Stimulated activated CD8-positive, alpha-beta memory T cell treated with anti-CD3 and anti-CD28 coated beads, Interleukin-15, amount 100 ng/mL, for 4 hours (primary cell): ENCODE measurements around the gene USP44.
"Not testable (repeated sequence)": the region's sequence is repeated elsewhere in the genome, so short reads cannot be mapped to it uniquely, and the experiment has no call there.

Experiments used
- DNase-seq, 2 donors: peaks; one replicate each; pipeline ENCODE4 v3.0.0-alpha.2; 2020; ENCODE audit warnings: low read depth in 2 of 2

Gene USP44

DNA sequence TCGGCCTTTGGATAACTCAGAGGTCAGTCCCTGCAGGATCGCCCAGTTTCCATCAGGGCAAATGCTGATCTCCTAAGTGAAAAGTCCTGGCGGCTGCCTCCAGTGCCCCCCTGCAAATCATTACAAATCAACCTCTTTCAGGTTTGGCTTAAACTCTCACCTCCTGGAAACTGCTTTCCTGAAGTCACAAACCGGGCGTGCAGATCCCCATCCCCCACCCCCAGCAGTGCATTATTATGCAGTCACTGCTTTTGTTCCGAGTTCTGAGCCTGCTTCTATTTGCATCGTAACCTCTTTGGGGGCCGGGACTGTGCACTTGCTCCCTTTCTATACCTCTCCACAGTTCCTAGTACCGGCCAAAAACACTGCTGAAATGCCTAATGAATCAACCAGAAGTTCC is at the start of gene USP44:
TSS of gene USP44 (minus strand) at position 172 of the 400 bp plus-strand sequence. CDS start 17,220 bp downstream, outside the sequence.
- no peak for DNase-seq

DNA sequence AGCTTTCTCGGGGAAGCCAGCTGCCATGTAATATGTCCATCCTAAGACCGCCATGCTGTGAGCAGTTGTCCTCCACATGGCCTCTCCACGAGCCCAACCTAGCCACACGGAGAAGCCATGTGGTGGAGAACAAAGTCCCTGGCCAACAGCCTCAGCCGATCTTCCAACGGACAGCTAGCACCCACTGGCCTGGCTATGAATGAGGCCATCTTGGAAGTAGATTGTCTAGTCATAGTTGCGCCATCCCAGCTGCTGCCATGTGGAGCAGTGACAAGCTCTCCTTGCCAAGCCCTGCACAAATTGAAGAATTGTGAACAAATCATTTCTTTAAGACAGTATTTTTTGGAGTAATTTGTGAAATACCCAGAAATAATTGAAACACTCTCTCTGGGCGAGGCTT is 49.3 kb upstream of the USP44 start:
- DNase-seq, result no peak

DNA sequence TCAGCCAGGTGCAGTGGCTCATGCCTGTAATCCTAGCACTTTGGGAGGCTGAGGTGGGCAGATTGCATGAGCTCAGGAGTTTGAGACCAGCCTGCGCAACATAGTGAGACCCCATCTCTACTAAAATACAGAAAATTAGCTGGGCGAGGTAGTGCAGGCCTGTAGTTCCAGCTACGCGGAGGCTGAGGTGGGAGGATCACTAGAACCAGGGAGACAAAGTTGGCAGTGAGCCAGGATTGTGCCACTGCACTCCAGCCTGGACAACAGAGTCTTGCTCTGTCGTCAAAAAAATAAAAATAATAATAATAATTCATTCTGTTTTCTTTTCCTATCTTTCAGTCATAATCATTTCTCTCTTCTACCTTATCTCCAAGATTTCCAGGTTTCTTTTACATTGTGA is 48.6 kb upstream of the USP44 start:
- no peak for DNase-seq

DNA sequence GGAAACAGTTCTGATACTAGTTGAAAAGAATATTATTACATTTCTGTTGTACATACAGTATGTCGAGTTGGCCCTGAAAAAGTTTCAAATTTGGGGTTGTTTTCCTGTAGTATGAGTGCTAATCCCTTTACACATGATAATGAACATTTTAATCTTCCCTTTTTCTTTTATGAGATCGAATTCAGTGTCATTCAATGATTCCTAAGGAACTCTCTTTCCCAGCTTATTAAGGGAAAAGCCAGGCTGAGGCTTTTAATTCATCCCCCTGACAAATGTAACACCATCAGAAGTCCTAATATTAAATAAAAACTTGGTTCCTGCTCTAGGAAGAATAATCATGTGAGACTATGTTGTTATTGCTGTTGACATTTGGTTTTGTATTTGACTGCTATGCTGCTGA is 42.9 kb upstream of the USP44 start:
- no peak for DNase-seq

DNA sequence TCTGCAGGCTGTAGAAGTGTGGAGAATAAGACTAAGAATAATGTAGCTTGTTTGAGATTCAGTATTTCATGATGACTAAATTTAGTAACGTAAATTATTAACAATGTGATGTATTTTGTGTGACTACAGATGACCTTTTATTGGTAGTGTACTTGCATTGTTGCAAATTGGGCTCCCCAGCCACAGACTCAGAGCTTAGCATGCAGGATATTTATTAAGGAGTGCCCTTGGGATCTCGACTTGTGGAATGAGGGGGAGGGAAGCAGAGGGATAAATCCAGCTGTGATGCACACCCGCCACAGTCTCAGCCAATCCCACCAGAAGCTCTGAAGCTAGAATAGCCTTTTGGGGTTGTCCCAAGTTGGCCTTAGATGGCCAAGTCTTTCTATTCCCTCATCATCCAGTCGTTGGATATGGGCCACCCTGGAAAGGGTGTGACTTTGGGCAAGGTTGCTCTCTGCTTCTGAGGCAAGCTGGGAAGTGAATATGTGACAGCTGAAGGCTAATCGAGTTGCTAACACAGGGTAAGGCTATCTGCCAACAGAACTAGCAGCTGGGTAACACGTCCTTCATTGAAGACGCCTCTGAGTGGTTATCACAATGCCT is 42.1 kb upstream of the USP44 start:
- DNase-seq, result no peak

DNA sequence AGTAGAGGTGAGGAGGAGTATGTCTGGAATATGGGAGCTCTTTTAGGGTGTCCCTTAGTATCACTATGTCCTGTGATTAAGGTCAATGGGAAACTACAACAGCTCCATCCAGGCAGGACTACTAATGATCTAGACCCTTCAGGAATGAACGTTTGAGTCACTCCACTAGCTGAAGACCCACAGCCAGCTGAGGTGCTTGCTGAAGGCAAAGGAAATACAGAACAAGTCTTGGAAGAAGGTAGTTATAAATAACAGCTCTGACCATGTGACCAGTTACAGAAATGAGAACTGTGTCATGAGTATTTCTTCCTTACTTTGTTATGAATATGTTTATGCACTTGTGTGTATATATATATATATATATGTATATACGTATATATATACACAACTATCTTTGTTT is 40.5 kb upstream of the USP44 start:
- no peak for DNase-seq

DNA sequence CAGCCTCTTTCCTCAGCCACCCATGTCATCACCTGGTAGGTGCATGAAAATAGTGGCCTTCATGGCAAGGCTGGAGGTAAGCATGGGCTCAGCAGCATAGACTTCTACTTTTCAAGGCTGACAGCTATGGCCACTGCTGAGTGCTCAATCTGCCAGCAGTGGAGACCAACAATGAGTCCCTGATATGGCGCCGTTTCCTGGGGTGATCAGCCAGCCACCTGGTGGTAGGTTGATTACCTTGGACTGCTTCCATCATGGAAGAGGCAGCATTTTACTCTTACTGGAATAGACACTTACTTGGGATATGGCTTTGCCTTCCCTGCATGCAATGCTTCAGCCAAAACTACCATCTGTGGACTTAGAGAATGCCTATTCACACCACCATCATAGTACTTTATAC is 39.5 kb upstream of the USP44 start:
- DNase-seq, result no peak

DNA sequence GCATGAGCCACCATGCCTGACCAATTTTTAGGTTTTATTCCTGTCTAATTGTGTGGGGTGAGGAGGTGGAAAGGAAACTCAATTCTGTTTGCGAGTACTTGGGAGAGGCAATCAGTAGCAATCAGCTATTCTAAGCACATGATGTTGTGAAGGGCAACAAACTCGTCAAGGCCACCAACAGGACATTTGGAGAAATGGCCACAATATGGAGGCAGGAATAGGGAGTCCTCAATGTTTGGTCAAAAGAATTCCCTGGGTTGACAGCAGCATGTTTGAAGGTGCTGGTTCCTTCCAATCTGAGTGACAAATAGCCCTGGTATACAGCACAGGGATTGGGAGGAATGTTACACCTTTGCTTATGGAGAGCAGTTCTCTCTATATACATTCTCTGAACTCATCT is 32.7 kb upstream of the USP44 start:
- DNase-seq, result no peak

DNA sequence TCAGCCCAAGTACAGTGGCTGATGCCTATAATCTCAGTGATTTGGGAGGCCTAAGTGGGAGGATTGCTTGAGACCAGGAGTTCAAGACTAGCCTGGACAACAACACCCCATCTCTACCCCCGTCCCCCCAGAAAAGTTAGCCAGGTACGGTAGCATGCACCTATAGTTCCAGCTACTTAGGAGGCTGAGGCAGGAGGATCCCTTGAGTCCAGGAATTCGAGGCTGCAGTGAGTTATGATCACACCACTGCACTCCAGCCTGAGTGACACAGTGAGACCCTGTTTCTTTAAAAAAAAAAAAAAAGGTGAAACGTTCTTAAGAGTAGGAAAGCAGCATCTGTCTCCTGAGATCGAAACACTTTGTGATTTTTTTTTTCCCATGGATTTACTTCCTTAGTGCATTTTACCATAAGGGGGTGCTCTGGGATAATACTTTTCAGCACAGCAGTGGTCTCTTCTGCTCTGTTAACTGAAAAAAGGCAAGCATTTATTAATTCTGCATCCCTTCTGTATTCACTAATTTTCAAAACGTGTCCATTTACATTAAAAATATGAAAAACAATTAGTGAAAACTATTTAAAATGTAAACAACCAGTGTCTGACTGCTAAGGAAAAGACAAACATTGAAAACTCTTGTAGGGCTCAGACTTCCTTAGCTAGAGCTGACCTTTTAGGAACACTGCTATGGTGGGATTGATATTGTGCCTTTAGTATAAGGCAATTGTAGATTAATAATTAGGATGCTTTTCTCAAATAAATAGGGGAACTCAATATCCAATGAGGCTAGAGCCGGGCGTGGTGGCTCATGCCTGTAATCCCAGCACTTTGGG is 31.2 kb upstream of the USP44 start:
- DNase-seq, result no peak

DNA sequence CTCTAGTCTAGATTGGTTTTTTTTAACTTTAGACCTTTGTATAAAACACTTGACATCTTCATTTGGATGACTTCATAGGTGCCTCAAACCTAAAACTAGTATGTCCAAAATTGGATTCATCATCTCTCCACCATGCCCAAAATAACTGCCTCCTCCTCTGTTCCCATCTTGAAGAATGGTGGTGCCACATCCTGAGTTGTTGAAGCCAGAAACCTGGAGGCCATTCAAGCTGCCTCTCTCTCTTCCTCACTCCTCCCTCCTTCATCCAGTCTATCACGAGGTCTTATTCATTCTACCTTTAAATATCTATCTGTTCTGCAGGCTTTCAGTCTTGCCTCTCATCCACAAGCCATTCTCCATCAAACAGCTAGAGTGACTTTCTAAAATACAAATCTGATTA is 26.5 kb upstream of the USP44 start:
- DNase-seq, result no peak

DNA sequence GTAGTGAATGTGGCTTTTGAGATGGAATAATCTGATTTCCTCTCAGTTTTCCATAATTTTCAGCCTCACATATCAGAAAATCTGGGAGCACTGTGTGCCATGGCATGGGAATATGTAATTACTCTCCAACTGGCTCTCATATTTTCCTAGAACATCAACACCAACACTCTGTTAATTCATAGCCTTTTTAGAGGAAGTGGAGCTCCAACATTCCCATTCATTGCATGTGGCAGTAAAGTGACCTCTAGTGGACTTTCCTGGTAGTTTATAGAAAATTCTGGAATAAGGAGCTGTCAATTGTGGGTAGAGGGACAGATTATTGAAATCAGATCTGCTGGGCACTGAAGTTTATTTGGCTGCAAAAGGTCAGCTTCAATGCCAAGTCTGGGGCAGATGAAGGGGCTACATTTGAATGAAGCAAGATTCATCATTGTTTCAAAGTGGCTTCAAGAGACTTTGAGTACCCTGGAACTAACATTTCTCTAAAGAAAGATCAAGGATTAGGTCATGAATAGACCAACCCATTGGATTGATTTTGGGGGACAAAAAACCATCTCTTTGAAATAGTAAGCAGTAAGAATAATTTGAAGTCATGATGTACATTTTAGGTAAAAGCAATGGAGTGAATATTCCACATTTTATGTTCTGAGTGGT is 23.6 kb upstream of the USP44 start:
- DNase-seq, result no peak

DNA sequence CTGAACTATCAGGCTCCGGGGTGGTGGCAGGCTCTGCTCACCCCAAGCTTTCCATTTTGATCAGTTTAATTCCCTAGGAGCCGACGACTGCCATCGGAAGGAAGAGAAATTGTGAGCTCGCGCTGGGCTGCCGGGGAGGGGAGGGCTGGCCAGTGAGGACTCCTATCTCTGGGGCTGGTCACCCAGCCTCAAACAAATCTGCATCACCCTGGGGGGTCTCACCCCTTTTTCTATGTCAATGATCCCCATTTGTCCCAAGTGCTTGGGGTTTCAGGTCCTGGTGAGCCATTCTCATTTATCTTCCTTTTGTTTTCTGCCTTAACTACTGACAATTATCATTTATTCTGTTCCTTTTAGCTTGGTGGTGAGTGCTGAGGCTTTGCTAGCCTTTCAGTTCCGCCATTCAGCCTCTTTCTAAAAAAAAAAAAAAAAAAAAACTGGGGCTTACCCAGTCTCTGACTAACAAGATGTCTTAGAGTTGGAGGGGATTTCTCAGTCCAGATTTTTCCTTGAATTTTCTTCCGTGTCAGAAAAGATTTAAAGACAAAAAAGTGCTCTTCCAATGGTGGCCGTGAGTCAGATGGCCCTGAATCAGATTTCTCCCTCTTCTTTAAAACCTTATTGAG is 22.8 kb upstream of the USP44 start:
- no peak for DNase-seq

DNA sequence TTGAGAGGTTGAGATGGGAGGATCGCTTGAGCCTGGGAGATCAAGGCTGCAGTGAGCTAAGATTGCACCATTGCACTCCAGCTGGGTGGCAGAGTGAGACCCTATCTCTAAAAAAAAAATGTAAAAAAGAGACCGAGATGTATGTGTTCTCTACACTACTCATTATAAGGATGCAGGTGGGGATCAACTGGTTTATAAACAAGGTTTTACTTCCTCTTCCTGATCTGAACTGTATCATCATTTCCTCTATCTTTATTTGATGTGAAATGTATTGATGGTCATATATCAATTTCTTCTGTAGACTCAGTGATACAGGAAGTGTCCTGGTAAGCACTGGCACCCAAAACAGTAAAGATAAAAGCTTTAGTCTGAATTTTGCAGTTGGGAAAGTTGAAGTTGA is 20.1 kb upstream of the USP44 start:
- DNase-seq, result no peak

DNA sequence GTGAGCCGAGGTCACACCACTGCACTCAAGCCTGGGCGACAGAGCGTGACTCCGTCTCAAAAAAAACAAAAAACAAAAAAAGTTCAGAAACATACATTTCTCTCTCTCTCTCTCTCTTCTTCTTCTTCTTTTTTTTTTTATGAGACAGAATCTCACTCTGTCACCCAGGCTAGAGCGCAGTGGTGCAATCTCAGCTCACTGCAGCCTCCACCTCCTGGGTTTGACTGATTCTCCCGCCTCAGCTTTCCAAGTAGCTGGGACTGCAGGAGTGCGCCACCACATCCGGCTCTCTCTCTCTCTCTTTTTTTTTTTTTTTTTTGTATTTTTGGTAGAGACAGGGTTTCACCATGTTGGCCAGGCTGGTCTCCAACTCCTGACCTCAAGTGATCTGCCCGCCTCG is 16.8 kb upstream of the USP44 start:
- DNase-seq, result not testable (repeated sequence)

DNA sequence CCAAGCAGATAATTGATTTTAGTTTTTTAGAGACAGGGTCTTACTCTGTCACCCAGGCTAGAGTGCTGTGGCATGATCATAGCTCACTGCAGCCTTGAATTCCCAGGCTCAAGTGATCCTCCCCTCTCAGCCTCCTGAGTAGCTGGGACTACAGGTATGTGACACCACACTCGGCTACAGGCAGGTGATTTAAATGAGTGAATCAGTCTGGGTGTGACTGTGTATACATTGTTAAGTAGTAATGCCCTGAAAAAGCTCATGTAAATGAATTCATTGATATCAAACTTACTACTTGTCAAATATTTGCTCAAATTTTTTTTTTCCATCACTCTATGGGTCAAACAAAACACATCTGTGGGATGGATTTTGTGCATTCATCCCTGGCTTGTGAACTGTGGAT is 6.3 kb upstream of the USP44 start:
- no peak for DNase-seq

DNA sequence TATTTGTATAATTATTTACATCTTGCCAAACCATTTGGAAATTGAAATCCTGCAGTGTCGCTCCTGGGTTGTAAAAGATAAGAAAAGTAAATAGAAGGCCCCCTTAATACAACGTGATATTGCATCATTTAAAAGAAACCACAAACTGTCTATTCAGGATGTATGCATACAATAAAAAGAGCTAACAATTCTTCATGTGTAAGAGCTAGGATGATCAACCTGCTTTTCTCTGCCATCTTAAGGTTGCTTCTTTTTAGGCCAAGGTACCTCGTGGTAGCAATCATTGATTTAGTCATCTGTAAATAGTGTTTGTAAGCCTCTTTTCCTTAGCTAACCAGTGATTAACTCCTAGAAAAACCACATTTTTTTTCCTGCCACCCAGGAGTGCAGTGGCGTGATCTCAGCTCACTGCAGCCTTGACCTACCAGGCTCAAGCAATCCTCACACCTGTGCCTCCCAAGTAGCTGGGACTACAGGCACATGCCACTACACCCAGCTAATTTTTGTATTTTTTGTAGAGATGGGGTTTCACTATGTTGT is 3.3 kb upstream of the USP44 start:
- no peak for DNase-seq

DNA sequence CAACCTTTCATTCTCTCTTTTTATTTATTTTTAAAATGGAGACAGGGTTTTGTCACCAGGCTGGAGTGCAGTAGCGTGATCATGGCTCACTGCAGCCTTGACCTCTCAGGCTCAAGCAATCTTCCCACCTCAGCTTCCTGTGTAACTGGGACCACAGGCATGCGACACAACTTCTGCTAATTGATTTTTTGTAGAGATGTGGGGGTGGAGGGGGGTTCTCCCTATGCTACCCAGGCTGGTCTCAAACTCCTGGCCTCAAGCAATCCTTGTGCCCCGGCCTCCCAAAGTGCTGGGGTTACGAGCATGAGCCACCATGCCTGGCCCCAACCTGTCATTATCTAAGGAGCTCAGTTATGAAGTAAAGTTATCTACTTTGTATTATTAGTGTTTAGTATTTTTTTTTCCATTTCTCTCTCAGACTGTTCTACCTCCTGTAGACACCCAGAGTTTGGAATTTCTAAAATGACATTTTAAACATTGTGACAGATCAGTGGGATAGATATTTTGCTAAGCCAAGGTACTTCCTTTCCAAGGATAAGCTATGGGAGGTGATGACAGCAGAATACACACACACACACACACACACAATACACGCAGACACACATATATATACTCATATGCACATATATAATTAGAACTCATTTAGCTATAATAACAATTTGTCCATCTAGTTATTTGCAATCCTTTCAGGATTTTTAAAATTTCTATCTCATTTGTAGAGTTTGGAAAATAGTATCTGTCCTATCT is 2.1 kb upstream of the USP44 start:
- DNase-seq, result no peak

DNA sequence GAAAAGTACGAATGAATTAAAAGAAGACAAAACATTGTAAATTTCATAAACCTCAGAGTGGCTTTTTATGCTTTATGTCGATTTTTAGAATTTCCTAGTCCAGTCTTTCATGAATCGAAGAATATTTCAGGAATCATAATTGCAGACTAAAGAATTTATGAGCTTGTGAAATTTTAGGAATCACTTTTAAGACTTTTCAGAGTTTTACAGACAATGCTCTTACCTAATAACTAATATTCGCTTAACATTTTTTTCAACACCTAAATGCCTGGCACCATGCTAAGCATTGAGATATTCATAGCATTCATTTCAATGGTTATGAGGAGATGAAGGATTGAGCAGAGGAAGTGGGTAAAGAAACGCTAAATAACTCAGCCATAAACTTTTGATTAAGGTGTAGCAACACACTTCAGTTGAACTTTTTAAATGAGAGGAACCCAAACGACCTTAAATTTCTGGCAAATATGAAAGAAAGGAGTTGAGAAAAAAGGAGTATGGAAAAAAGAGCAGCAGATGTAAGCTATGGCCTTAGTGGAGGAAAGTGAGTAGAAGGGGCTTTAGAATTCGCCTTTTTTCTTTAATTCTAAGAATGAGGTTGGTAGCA is 739 bp upstream of the USP44 start:
- DNase-seq, result no peak

DNA sequence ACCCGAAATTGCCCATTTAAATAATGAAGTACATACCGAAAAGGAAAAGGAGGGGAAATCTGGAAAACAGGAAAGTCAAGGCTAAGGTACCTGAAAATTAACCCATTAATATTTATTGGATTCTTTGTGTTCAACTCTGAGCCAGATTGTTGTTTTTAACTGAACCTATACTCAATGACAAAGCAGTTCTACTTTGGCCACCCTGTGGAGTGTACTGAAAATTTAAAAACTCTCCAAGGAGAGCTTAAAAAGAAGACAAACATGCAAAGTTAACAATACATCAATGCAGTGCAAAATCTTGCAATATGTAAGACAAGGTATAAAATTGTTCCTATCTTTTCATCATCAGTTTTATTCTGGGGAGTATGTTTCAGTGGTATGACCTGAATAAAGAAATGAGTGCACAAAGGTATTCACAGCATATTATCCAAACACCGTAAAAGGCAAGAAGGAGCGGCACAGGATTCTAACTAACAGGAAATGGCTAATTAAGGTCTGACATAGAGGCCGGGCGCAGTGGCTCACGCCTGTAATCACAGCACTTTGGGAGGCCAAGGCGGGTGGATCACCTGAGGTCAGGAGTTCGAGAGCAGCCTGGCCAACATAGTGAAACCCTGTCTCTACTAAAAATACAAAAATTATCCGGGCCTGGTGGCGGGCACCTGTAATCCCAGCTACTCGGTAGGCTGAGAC is 1.7 kb downstream of the USP44 start:
- DNase-seq, result no peak

DNA sequence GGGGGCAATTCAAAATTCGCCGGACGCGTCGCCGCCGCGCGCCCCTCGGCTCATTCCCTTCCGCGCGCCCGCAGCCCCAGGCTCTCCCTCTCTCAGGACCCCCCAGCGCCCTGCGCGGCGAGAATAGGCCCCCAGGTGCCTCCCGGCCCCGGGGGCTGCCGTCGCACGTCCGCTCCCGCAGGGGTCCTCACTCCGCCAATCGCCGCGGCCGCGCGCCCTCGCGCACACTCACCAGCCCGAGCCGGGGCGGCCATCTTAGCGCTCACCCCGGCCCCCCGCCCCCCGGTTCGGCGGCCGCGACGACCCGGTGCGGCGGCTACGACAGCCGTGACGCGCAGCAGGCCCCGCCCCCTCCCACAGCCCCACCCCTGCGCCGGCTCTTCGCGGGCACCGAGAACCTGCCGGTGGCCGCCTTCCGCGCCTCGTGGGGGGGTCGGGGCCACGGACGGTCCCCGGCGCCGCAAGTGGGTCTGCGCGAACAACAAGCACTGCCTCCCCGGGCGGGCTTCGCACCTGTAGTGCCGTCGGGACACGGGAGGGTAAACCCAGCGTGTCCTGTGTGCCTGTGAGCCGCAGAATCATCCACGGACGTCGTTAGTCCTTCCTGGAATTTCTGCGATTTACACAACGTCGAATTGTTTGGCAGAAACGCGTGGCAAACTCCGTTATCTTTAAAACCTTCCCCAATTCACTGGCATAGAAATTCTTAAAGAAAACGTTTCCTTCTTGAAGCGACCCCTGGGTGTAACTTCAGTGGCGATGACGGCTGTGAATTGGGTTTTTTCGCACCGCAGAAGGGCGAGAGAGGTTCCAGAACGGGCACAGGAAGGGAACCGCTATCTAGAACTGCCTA is 2.5 kb downstream of the USP44 start:
- DNase-seq, result peak; percentile 23 to 45
